ENCODE data around the gene IGIP. TPM values are rescaled to one million over a fixed set of nuclear protein-coding genes. Genes with fewer than 3 reads are reported as not detected.

The IGIP gene
- total and polyA plus RNA-seq, 2 of the 8 experiments (the other 6 are each of a cell fraction or from before 2014, with no cell fraction given): 0.32 to 0.69 TPM

- no peaks in the 10 kb centered on the region for H4K20me1 ChIP-seq (replicated peaks in 1 of 2; ENCODE audit: control insufficient read depth in 1 of 2, insufficient read depth in 2 of 2, low read length in 2 of 2)
- CTCF ChIA-PET (ENCODE audit: partially characterized antibody): interaction anchor here (0.7 to 1.5 kb wide), 5 partner anchors 16 to 129 kb away, joined by 3 to 7 read pairs (median 4); no protein-coding TSS in a partner anchor
- no peaks in the 10 kb centered on the region for H3K79me2 ChIP-seq (ENCODE audit: control insufficient read depth in 1 of 2, insufficient read depth in 2 of 2, low read length in 2 of 2)
- H4K91ac ChIP-seq (replicated peaks; ENCODE audit: insufficient read length, low read length): no peak overlapping the region
- no peaks in the 10 kb centered on the region for H3K79me1 ChIP-seq (ENCODE audit: low read depth, low read length)
- peaks cover 7% of the 10 kb centered on the region; the same call in 1 of the 2 replicates for H3K23me2 ChIP-seq (ENCODE audit: low read depth, low read length)
- no peaks in the 10 kb centered on the region for H3K9me3 ChIP-seq (ENCODE audit: insufficient read depth in 2 of 2, low read depth in 1 of 2, low read length in 1 of 2)
- no peak overlapping the region for H3K27ac ChIP-seq (ENCODE audit: low read depth, low read length)
- H4K5ac ChIP-seq (ENCODE audit: insufficient read length, low read depth, low read length): no peak overlapping the region
- H3K36me3 ChIP-seq (ENCODE audit: control insufficient read depth in 2 of 4, insufficient read depth in 4 of 4, low read length in 3 of 4): no peaks in the 10 kb centered on the region
- no peaks in the 10 kb centered on the region for H3K27me3 ChIP-seq (replicated peaks in 1 of 4; ENCODE audit: control insufficient read depth in 3 of 4, extremely low read depth in 1 of 4, insufficient read depth in 3 of 4, low read length in 3 of 4)
- H2BK20ac ChIP-seq (ENCODE audit: low read length): no peak overlapping the region
- H2AK5ac ChIP-seq (ENCODE audit: low read depth, low read length): no peak overlapping the region
- H3K56ac ChIP-seq (replicated peaks; ENCODE audit: insufficient read length, low read depth, low read length): no peak overlapping the region
- no peak overlapping the region for H2AFZ ChIP-seq (ENCODE audit: low read length)
- H2BK12ac ChIP-seq (ENCODE audit: low read depth, low read length): no peak overlapping the region
- no peak overlapping the region for H3K23ac ChIP-seq (ENCODE audit: insufficient read length)
- H4K8ac ChIP-seq (ENCODE audit: extremely low read depth, insufficient read depth, low read length): no peak overlapping the region
- peak overlapping the region in 1 of 4 experiments; percentile 76; a peak in 1 of 8 replicates for H3K4me3 ChIP-seq (ENCODE audit: extremely low read depth in 1 of 4, insufficient read depth in 2 of 4, low read depth in 3 of 4, low read length in 4 of 4)
- H3K14ac ChIP-seq (ENCODE audit: insufficient read length): no peak overlapping the region
- no peak for FAIRE-seq
- 0 out of 2 replicates have a peak overlapping the region, but pooled peaks have one; percentile 9 for H2BK15ac ChIP-seq (ENCODE audit: low read length)
- POLR2A ChIA-PET (ENCODE audit: partially characterized antibody): interaction anchor here (0.6 to 1.5 kb wide), 6 partner anchors 21 to 373 kb away, joined by 3 to 4 read pairs (median 4); no protein-coding TSS in a partner anchor
- no peak overlapping the region for H3K18ac ChIP-seq (ENCODE audit: extremely low read depth, low read length)
- peaks cover 0 to 4% (median 1%) of the 10 kb centered on the region in 4 experiments; a peak in 4 of 7 replicates for H3K4me1 ChIP-seq (replicated peaks in 1 of 4; ENCODE audit: control insufficient read depth in 3 of 4, insufficient read depth in 4 of 4, low read length in 3 of 4)
- H3K4me2 ChIP-seq (ENCODE audit: insufficient read depth in 1 of 2, low read depth in 2 of 2, low read length in 2 of 2): peak overlapping the region in 1 of 2 experiments; percentile 71; a peak in 1 of 4 replicates
- WGBS, 2 experiments (ENCODE audit: extremely low coverage in 1 of 2, insufficient coverage in 1 of 2, insufficient read length in 1 of 2, insufficient replicate concordance in 2 of 2, low coverage in 1 of 2, low lambda C conversion rate in 2 of 2, missing lambda C conversion rate in 1 of 2): 89% methylated on average over 2 of the region's 2 CpGs; no CpG with 5 or more reads in 1 of the 2 experiments
- no peak overlapping the region for H2BK120ac ChIP-seq (replicated peaks; ENCODE audit: low read depth, low read length)
- H3K9ac ChIP-seq (replicated peaks in 1 of 4; ENCODE audit: extremely low read depth in 1 of 4, low read depth in 3 of 4, low read length in 3 of 4): no peak overlapping the region
- no peak for DNase-seq (ENCODE audit: low read depth in 1 of 2, low spot score in 2 of 2)
- H2BK5ac ChIP-seq (ENCODE audit: low read depth, low read length): no peak overlapping the region
- no peak overlapping the region for H3K4ac ChIP-seq (replicated peaks; ENCODE audit: insufficient read length, low read depth, low read length)
- no peak for TF ChIP-seq GTF2F1 (IDR thresholded peaks at IDR 0.05; ENCODE audit: borderline replicate concordance, low read depth, low read length)
- TF ChIP-seq CHD2 (IDR thresholded peaks at IDR 0.05; ENCODE audit: low read length): no peak
- no peak for TF ChIP-seq ZNF274 (IDR thresholded peaks at IDR 0.05; ENCODE audit: borderline replicate concordance, extremely low read depth, low read length)
- TF ChIP-seq CEBPB (IDR thresholded peaks at IDR 0.05; ENCODE audit: low read depth, low read length): no peak
- no peak for TF ChIP-seq EP300 (IDR thresholded peaks at IDR 0.05; ENCODE audit: borderline replicate concordance in 1 of 2, low read depth in 2 of 2, low read length in 2 of 2)
- no peak for TF ChIP-seq CBX5 (IDR thresholded peaks at IDR 0.05; ENCODE audit: low read depth, low read length)
- no peak for TF ChIP-seq SIN3A (conservative IDR thresholded peaks at IDR 0.05 in 1 of 2, IDR thresholded peaks at IDR 0.05 in 1 of 2; ENCODE audit: low read depth in 1 of 2, low read length in 2 of 2)
- no peak for TF ChIP-seq ATF2 (IDR thresholded peaks at IDR 0.05; ENCODE audit: low read length)
- TF ChIP-seq MAX (IDR thresholded peaks at IDR 0.05): no peak
- TF ChIP-seq SIX5 (IDR thresholded peaks at IDR 0.05; ENCODE audit: low read depth, low read length): no peak
- no peak for TF ChIP-seq SRF (IDR thresholded peaks at IDR 0.05; ENCODE audit: low read depth, low read length)
- no peak for TF ChIP-seq SUZ12 (IDR thresholded peaks at IDR 0.05; ENCODE audit: low read length)
Measured at GRCh38 chr5:140174014-140174413, 48.3 kb downstream of the IGIP start.

Measured in H1 (cell line).